Small intestine (tissue), 7 donors: ENCODE results near the gene TMEM163. TPM values are rescaled to one million over a fixed set of nuclear protein-coding genes. Genes with fewer than 3 reads are reported as not detected.

Experiments
- DNase-seq, 2 donors: peaks; one replicate each; pipeline versions ENCODE4 v3.0.0 to v3.0.0-alpha.2; 2013
- FAIRE-seq: peaks from 2 replicates; lab custom pipeline; 2012; peaks lifted over from hg19 to GRCh38; lab: Jason Lieb, UNC
- H3K27ac ChIP-seq, 3 donors: one replicate each; pipeline ENCODE4 v1.5.1; 2013; ENCODE audit warnings: low read length in 2 of 3, mild to moderate bottlenecking in 2 of 3, control low read depth in 1 of 3, inconsistent platforms in 1 of 3, low read depth in 1 of 3, moderate library complexity in 1 of 3
- H3K27me3 ChIP-seq, 3 donors: one replicate each; pipeline ENCODE4 v1.6.1; 2013; ENCODE audit warnings: low read length in 3 of 3, inconsistent platforms in 1 of 3; ENCODE audit not compliant: control insufficient read depth in 3 of 3, insufficient read depth in 3 of 3
- H3K36me3 ChIP-seq, 3 donors: one replicate each; pipeline ENCODE4 v1.6.1; 2013; ENCODE audit warnings: low read length in 3 of 3, inconsistent platforms in 1 of 3, low read depth in 1 of 3, mild to moderate bottlenecking in 1 of 3, moderate library complexity in 1 of 3; ENCODE audit not compliant: control insufficient read depth in 3 of 3, insufficient read depth in 2 of 3
- H3K4me1 ChIP-seq, 3 donors: one replicate each; pipeline ENCODE4 v1.6.1; 2013; ENCODE audit warnings: low read length in 2 of 3, inconsistent platforms in 1 of 3, low read depth in 1 of 3, mild to moderate bottlenecking in 1 of 3, moderate library complexity in 1 of 3; ENCODE audit not compliant: control insufficient read depth in 3 of 3, insufficient read depth in 2 of 3
- H3K4me3 ChIP-seq, 3 donors: one replicate each; pipeline ENCODE4 v1.5.1; 2013; ENCODE audit warnings: low read length in 3 of 3, control low read depth in 1 of 3, inconsistent platforms in 1 of 3, low read depth in 1 of 3, mild to moderate bottlenecking in 1 of 3, moderate library complexity in 1 of 3
- H3K9me3 ChIP-seq, 2 donors: one replicate each; pipeline ENCODE4 v1.6.1; 2013; ENCODE audit warnings: low read depth in 1 of 2, low read length in 1 of 2; ENCODE audit not compliant: control insufficient read depth in 2 of 2, insufficient read depth in 1 of 2
- WGBS, 3 donors: extraction: QIAGEN DNeasy Blood & Tissue Kit; methylation state at CpG; one replicate each; pipeline ENCODE4 v1.1.7; 2013; 5-methylcytosine and 5-hydroxymethylcytosine counted together
- polyA plus RNA-seq, 4 donors: library from polyadenylated mRNA; stranded (reverse) in 3 of 4; unstranded in 1 of 4; fragments of 200-250 nt in 3 of 4; fragments of 120-200 nt in 1 of 4; gene quantifications; one replicate each; pipeline versions ENCODE4 v1.2.1 to v1.2.3, GENCODE V29; 2013
- donor health status: healthy with polysubstance abuse.
- donor health status: control.
- donor health status: control.
- donor health status: Bipolar disorder and iron deficiency.
- donor health status: healthy.

The TMEM163 gene
- polyA plus RNA-seq, 4 donors = 0.13 to 0.57 (median 0.38) TPM

GRCh38 chr2:134527381-134527780 lies 191.4 kb downstream of the TMEM163 start:
- no peak for DNase-seq
- H3K27me3 ChIP-seq = peaks cover 0 to 5% (median 0%) of the 10 kb centered on the region in 3 donors
- FAIRE-seq = no peak
- no peaks in the 10 kb centered on the region for H3K4me1 ChIP-seq
- no peaks in the 10 kb centered on the region for H3K9me3 ChIP-seq
- no peak overlapping the region for H3K4me3 ChIP-seq
- H3K27ac ChIP-seq = no peak overlapping the region
- no peaks in the 10 kb centered on the region for H3K36me3 ChIP-seq
- 75 to 83% (median 78%) methylated on average over 6 of the region's 6 CpGs for WGBS, 3 donors

- 55 to 66% (median 63%) methylated on average over 13 of the region's 13 CpGs for WGBS, 3 donors
- FAIRE-seq (no peak), DNase-seq (no peak)
- Histone ChIP-seq H3K27ac (no peak overlapping the region), H3K27me3 (peaks cover 0 to 5% (median 0%) of the 10 kb centered on the region in 3 donors), H3K36me3 (no peaks in the 10 kb centered on the region), H3K4me3 (no peak overlapping the region), H3K4me1 (no peaks in the 10 kb centered on the region), H3K9me3 (no peaks in the 10 kb centered on the region)
These were observed 196.0 kb downstream of the TMEM163 start for GRCh38 chr2:134522496-134523455.

- Histone ChIP-seq H3K27ac (no peak overlapping the region), H3K4me3 (no peak overlapping the region), H3K36me3 (no peaks in the 10 kb centered on the region), H3K27me3 (no peaks in the 10 kb centered on the region), H3K9me3 (no peaks in the 10 kb centered on the region), H3K4me1 (no peaks in the 10 kb centered on the region)
- FAIRE-seq (no peak), DNase-seq (no peak)
- WGBS, 3 donors = 61 to 84% (median 65%) methylated on average over 2 of the region's 2 CpGs
These were observed 200.7 kb downstream of the TMEM163 start for GRCh38 chr2:134518101-134518500.

- H3K36me3 ChIP-seq = no peaks in the 10 kb centered on the region
- H3K4me3 ChIP-seq = no peak overlapping the region
- no peak overlapping the region for H3K27ac ChIP-seq
- FAIRE-seq (no peak), DNase-seq (no peak)
- 59 to 77% (median 59%) methylated on average over 5 of the region's 5 CpGs for WGBS, 3 donors
- no peaks in the 10 kb centered on the region for H3K27me3 ChIP-seq
- H3K9me3 ChIP-seq = no peaks in the 10 kb centered on the region
- H3K4me1 ChIP-seq = no peaks in the 10 kb centered on the region
These were observed 203.7 kb downstream of the TMEM163 start for GRCh38 chr2:134515137-134515536.

- Histone ChIP-seq H3K27ac (no peak overlapping the region), H3K36me3 (no peaks in the 10 kb centered on the region), H3K27me3 (no peaks in the 10 kb centered on the region), H3K4me1 (no peaks in the 10 kb centered on the region), H3K4me3 (no peak overlapping the region), H3K9me3 (no peaks in the 10 kb centered on the region)
- FAIRE-seq = no peak
- WGBS, 3 donors = 71 to 85% (median 82%) methylated on average over 5 of the region's 5 CpGs
- DNase-seq = no peak
These were observed 205.4 kb downstream of the TMEM163 start for GRCh38 chr2:134513465-134513804.

- Histone ChIP-seq H3K36me3 (no peaks in the 10 kb centered on the region), H3K4me1 (no peaks in the 10 kb centered on the region), H3K4me3 (no peak overlapping the region), H3K27me3 (no peaks in the 10 kb centered on the region), H3K9me3 (no peaks in the 10 kb centered on the region), H3K27ac (no peak overlapping the region)
- 78 to 86% (median 81%) methylated on average over 4 of the region's 4 CpGs for WGBS, 3 donors
- DNase-seq (no peak), FAIRE-seq (no peak)
These were observed 205.9 kb downstream of the TMEM163 start for GRCh38 chr2:134512734-134513464.

- Histone ChIP-seq H3K9me3 (no peaks in the 10 kb centered on the region), H3K4me3 (no peak overlapping the region), H3K27me3 (peaks cover 0 to 3% (median 0%) of the 10 kb centered on the region in 3 donors), H3K4me1 (no peaks in the 10 kb centered on the region), H3K27ac (no peak overlapping the region), H3K36me3 (no peaks in the 10 kb centered on the region)
- FAIRE-seq (no peak), DNase-seq (no peak)
- 53 to 68% (median 63%) methylated on average over 4 of the region's 4 CpGs for WGBS, 3 donors
These were observed 210.4 kb downstream of the TMEM163 start for GRCh38 chr2:134508391-134508790.

GRCh38 chr2:134507697-134508096 lies 211.1 kb downstream of the TMEM163 start:
- H3K36me3 ChIP-seq = no peaks in the 10 kb centered on the region

More at GRCh38 chr2:134507697-134508096, 211.1 kb downstream of the TMEM163 start:
- FAIRE-seq (no peak), DNase-seq (no peak)
- Histone ChIP-seq H3K4me1 (no peaks in the 10 kb centered on the region), H3K4me3 (no peak overlapping the region), H3K27me3 (peaks cover 0 to 3% (median 0%) of the 10 kb centered on the region in 3 donors), H3K27ac (no peak overlapping the region), H3K9me3 (no peaks in the 10 kb centered on the region)
- WGBS, 3 donors = 61 to 89% (median 74%) methylated on average over 1 of the region's 1 CpG
